Measurements from ENCODE around the gene IFT88.
"Not testable (repeated sequence)": the region's sequence is repeated elsewhere in the genome, so short reads cannot be mapped to it uniquely, and the experiment has no call there.

Gene IFT88

GRCh38 chr13:20647758-20648157 is 80.8 kb downstream of the IFT88 start:
- DNase-seq: no peak

GRCh38 chr13:20652946-20653345 is 86.0 kb downstream of the IFT88 start:
- DNase-seq: no peak

DNA sequence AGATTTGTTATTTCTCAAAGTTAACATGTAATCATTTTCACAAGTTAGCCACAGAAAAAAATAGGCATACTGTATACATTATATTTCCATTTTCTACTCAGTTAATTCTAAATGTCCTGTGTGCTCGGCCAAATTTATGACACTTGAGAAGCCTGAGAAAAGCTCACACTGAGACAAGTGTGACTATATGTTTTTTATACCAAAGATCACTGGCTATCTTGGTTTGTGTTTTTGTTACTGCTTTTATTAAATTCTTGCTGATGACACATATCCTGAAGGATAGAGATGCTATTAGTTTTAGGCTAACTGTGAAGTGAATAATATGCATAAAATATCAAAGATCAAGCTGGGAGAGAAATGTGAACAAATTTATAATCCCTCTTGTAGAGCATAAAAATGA is 87.2 kb downstream of the IFT88 start:
- no peak for DNase-seq

- DNase-seq: no peak
Measured at GRCh38 chr13:20658451-20659040, 91.6 kb downstream of the IFT88 start.

GRCh38 chr13:20664351-20664750 is 97.4 kb downstream of the IFT88 start:
- DNase-seq: no peak

DNA sequence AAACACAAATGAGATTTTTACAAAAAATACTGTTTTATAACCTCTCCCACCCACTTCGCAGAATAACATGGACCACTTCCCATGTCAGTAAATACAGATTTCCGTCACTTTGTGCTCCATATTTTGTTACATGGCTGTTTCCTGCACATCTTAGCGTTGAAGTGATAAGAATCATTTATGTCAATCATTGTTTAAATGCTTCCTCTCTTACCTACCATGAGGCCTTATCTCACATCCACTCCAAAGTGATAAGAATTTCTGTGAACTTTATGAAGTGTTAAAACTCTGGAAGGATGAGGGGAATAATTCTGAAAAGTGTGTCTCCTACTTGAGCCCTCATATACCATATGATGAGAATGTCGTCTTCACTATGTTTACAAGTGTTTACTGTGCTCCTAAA is 100.0 kb downstream of the IFT88 start:
- DNase-seq: no peak

DNA sequence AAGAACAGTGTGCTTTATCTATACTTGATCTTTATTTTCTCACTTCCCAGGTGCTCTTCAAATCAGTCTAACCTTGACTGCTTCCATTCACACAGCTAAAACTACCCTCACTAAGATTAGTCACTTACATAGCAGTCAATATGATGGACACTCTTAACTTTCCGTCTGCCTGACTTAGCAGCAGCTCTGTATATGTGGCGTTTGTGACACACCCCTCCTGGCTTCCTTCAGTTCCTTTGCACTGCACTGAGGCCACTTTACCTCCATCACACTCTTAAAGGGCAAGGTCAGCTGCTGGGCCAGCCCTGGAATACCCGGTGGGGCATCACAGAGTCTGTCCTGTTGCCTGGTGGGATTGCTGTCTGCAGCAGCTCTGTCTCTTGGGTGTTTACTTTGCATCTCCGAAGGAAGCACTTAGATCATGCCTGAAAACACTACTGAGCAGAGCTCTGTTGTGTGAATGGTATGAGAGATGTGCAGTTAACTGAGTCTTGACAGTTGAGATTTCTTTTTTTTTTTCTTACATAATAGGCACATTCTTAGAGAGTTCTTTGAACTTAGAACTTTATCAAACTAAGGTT is 101.0 kb downstream of the IFT88 start:
- DNase-seq: no peak

DNA sequence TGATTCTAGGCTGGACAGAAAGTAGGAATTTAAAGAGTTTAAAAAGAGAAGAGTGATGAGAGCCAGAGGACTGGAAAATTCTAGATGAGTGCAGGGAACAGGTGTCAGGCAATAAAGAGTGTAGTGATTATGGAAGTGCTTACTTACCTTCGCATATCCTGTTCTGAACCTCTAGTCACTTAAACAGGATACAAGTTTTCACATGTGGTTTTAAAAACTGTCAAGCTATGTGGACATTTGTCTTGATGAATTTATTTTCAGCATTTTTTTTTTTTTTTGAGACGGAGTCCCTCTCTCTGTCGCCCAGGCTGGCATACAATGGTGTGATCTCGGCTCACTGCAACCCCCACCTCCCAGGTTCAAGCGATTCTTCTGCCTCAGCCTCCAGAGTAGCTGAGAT is 102.2 kb downstream of the IFT88 start:
- no peak for DNase-seq

DNA sequence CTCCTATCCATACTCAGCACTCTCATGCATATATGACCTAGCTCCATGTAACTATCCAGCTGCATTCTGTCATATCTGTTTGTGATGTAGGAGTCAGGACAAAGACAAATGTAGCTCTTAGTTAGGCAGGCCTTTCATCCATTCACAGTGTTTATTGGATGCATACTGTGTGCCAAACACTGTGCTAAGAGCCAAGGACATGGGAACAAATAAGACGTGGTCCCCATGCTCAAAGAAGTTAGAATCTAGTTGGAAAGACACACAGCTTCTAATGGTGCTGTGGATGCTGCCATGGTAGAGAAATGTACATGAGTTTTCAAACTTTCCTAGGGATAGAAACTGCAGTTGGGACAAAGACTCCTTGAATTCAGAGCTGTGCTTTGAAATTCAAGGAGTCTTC is 104.8 kb downstream of the IFT88 start:
- DNase-seq: no peak

GRCh38 chr13:20672772-20673171 is 105.8 kb downstream of the IFT88 start:
- DNase-seq: no peak

- DNase-seq: no peak
Measured at GRCh38 chr13:20673715-20674114, 106.8 kb downstream of the IFT88 start.

GRCh38 chr13:20676213-20676612 is 109.3 kb downstream of the IFT88 start:
- no peak for DNase-seq

DNA sequence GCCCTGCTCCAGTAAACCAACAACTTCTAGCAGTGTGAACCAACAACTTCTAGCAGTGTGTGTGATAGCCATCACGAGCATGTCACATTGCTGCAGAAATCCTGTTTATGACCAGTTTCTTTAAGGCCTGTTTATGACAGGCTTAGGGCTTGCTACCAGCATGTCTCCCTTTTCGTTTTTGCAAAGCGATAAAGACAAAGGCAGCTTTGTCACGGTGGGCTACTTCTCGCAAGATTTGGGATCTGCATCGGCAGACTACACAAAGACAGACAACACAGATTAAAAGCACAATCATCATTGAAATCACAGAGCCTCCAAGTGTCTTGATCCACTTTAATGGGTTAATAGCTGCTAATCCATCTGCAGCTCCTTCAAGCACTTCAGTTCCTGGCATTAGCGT is 111.6 kb downstream of the IFT88 start:
- not testable (repeated sequence) for DNase-seq

GRCh38 chr13:20679879-20680278 is 112.9 kb downstream of the IFT88 start:
- DNase-seq: no peak

DNA sequence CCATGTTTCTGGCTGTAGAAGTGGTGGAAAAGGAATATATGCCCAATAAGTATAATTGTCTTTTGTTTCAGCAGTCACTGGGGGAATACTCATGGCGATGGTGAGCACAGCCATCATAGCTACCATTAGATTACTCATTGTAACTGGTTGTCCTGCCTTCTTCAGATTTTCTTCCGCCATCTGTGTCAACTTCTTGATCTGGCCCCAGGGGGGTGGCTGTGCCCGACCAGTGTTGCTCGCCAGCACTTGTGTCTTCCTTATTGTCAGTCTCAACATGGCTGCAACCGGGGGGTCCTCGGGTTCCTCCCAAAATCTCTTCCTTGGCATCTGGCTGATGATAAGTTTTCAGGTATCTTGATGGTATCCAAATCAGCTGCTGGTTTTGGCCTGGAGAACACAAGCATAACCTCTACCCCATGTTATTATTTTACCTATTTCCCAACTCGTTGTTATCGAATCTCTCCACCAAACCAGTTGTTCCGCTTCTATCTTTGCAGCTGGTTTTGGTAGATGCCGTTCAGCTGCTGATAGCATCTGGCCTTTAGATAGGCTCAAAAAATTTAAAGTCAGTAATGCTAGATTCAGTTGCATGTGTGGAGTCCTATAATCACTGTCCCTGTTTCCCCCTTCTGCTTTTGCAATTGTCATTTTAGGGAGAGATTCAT is 113.6 kb downstream of the IFT88 start:
- DNase-seq: no peak

DNA sequence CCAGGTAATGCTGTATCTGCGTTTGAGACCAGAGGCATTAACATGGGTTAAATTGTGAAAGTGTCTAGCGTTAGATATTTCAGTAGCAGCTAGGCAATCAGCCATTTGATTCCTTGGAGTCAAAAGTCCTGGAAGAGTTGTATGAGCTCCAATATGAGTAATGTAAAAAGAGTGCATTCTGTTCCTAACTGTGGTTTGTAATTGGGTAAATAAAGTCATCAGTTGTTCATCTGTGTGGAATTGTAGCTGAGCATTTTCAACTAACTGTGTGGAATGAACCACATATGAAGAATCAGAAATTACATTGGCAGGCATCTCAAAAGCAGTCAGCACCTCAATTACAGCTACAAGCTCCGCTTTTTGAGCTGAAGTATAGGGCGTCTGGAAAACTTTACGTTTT is 114.5 kb downstream of the IFT88 start:
- not testable (repeated sequence) for DNase-seq

GRCh38 chr13:20682061-20682460 is 115.1 kb downstream of the IFT88 start:
- DNase-seq: no peak

- no peak for DNase-seq
Measured at GRCh38 chr13:20684041-20684440, 117.1 kb downstream of the IFT88 start.

GRCh38 chr13:20684546-20684945 is 117.6 kb downstream of the IFT88 start:
- no peak for DNase-seq

DNA sequence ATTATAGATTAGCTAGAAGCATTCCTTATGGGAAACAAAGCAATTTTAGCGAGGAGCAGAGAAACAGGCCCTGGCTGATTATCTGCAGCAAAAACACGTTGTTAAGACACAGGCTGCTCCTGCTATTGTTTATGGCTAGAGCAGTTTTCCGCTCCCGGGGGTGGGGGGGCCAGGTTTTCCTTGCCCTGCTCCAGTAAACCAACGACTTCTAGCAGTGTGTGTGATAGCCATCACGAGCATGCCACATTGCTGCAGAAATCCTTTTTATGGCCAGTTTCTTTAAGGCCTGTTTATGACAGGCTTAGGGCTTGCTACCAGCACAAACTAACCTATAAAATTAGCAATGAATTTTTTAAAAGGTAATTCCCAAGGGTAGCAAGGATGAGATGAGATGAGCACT is 118.1 kb downstream of the IFT88 start:
- DNase-seq: no peak

DNA sequence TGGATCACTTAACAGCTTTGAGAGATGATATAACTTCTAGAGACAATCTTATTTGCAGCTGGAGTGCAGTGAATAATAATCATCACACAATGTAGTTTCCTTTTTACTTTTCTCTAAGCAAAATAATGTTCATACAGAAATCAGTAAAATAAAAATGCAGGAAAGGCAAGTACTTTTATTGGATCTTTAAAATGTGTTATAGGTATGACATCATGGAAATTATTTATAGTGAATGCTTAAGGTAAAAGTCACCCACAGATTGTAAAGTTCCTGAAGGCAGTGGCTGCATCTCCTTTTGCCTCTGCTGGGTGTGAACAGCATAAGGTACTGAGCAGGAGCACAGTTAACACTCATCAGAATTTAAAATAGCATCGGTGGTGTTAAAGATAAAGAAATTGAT is 119.2 kb downstream of the IFT88 start:
- no peak for DNase-seq

- DNase-seq: no peak
Measured at GRCh38 chr13:20686863-20687579, 120.1 kb downstream of the IFT88 start.

DNA sequence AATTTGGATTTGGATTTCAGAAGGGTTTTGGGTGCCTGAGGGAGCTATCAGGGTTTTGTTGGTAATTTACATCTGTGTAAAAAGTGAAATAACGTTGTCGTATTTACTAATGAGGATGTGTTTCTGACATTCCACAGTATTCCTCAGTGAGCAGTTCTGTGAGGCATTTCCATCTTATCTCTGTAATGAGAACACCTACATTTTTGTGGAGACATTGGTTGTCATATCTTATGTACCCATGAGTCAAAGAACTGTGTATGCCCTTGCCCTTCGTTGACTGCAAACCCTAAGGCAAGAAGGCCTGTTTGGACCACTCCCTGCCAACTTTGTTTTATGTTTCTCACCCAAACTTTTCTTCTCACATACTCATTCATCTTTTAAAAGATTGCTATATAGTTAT is 122.3 kb downstream of the IFT88 start:
- no peak for DNase-seq

- no peak for DNase-seq
Measured at GRCh38 chr13:20691616-20692015, 124.7 kb downstream of the IFT88 start.
